ENCODE data around the gene RGR. TPM values are rescaled to one million over a fixed set of nuclear protein-coding genes. Genes with fewer than 3 reads are reported as not detected.
A peak's percentile ranks its signal among the peaks of the same experiment; 100 is the strongest.

Gene RGR
- total and polyA plus RNA-seq, 2 donors (not counting 1 experiment from before 2014, with no cell fraction given) = not detected

GRCh38 chr10:84306751-84307384 is 62.0 kb downstream of the RGR start:
- no peaks in the 10 kb centered on the region for H3K27me3 ChIP-seq (ENCODE audit: control insufficient read depth, insufficient read depth, low read length)
- no peaks in the 10 kb centered on the region for H4K20me1 ChIP-seq (ENCODE audit: control insufficient read depth, extremely low read depth, insufficient read depth, low read length)
- no peaks in the 10 kb centered on the region for H3K79me2 ChIP-seq (ENCODE audit: control insufficient read depth, insufficient read depth, low read length)
- no peak overlapping the region for H3K9ac ChIP-seq (ENCODE audit: insufficient read depth, low read length)
- H3K4me1 ChIP-seq (ENCODE audit: control insufficient read depth, extremely low read depth, insufficient read depth, low read length) = peaks cover 3% of the 10 kb centered on the region
- H3K27ac ChIP-seq (ENCODE audit: insufficient read depth, low read length) = no peak overlapping the region
- no peak overlapping the region for H2AFZ ChIP-seq (ENCODE audit: low read length)
- H3K9me3 ChIP-seq (ENCODE audit: control insufficient read depth, insufficient read depth, low read depth, low read length) = no peaks in the 10 kb centered on the region
- TF ChIP-seq EZH2 (IDR thresholded peaks at IDR 0.05; ENCODE audit: low read length, missing control alignments) (no peak), CTCF (conservative IDR thresholded peaks at IDR 0.05 in 1 of 2, IDR thresholded peaks at IDR 0.05 in 1 of 2; ENCODE audit: low read depth in 1 of 2, low read length in 2 of 2) (no peak)
- no peak overlapping the region for H3K4me2 ChIP-seq (ENCODE audit: extremely low read depth, insufficient read depth, low read length)
- H3K36me3 ChIP-seq (ENCODE audit: control insufficient read depth, insufficient read depth, low read length) = no peaks in the 10 kb centered on the region
- no peak for DNase-seq (ENCODE audit: low read depth in 2 of 2)
- no peak overlapping the region for H3K4me3 ChIP-seq (replicated peaks in 1 of 4; ENCODE audit: control extremely low read depth in 1 of 4, insufficient read depth in 1 of 4, low read depth in 3 of 4, low read length in 4 of 4)

GRCh38 chr10:84308021-84308420 is 63.2 kb downstream of the RGR start:
- Histone ChIP-seq H3K36me3 (ENCODE audit: control insufficient read depth, insufficient read depth, low read length) (no peaks in the 10 kb centered on the region), H3K27me3 (ENCODE audit: control insufficient read depth, insufficient read depth, low read length) (no peaks in the 10 kb centered on the region), H4K20me1 (ENCODE audit: control insufficient read depth, extremely low read depth, insufficient read depth, low read length) (no peaks in the 10 kb centered on the region), H3K9ac (ENCODE audit: insufficient read depth, low read length) (no peak overlapping the region), H3K79me2 (ENCODE audit: control insufficient read depth, insufficient read depth, low read length) (no peaks in the 10 kb centered on the region), H3K4me3 (replicated peaks in 1 of 4; ENCODE audit: control extremely low read depth in 1 of 4, insufficient read depth in 1 of 4, low read depth in 3 of 4, low read length in 4 of 4) (no peak overlapping the region), H3K4me1 (ENCODE audit: control insufficient read depth, extremely low read depth, insufficient read depth, low read length) (peaks cover 3% of the 10 kb centered on the region), H2AFZ (ENCODE audit: low read length) (no peak overlapping the region), H3K27ac (ENCODE audit: insufficient read depth, low read length) (peak overlapping the region; percentile 3), H3K4me2 (ENCODE audit: extremely low read depth, insufficient read depth, low read length) (no peak overlapping the region), H3K9me3 (ENCODE audit: control insufficient read depth, insufficient read depth, low read depth, low read length) (no peaks in the 10 kb centered on the region)
- TF ChIP-seq CTCF (conservative IDR thresholded peaks at IDR 0.05 in 1 of 2, IDR thresholded peaks at IDR 0.05 in 1 of 2; ENCODE audit: low read depth in 1 of 2, low read length in 2 of 2) (no peak), EZH2 (IDR thresholded peaks at IDR 0.05; ENCODE audit: low read length, missing control alignments) (no peak)
- DNase-seq (ENCODE audit: low read depth in 2 of 2) = peak; percentile 14 to 25

GRCh38 chr10:84308481-84309304 is 63.8 kb downstream of the RGR start:
- peak overlapping the region in 1 of 4 experiments; percentile 28 for H3K4me3 ChIP-seq (replicated peaks in 1 of 4; ENCODE audit: control extremely low read depth in 1 of 4, insufficient read depth in 1 of 4, low read depth in 3 of 4, low read length in 4 of 4)
- H3K27me3 ChIP-seq (ENCODE audit: control insufficient read depth, insufficient read depth, low read length) = no peaks in the 10 kb centered on the region
- H3K36me3 ChIP-seq (ENCODE audit: control insufficient read depth, insufficient read depth, low read length) = no peaks in the 10 kb centered on the region
- peak overlapping the region; percentile 10 for H2AFZ ChIP-seq (ENCODE audit: low read length)
- peak overlapping the region; percentile 58 for H3K4me2 ChIP-seq (ENCODE audit: extremely low read depth, insufficient read depth, low read length)
- no peaks in the 10 kb centered on the region for H4K20me1 ChIP-seq (ENCODE audit: control insufficient read depth, extremely low read depth, insufficient read depth, low read length)
- no peaks in the 10 kb centered on the region for H3K9me3 ChIP-seq (ENCODE audit: control insufficient read depth, insufficient read depth, low read depth, low read length)
- no peak for TF ChIP-seq CTCF (conservative IDR thresholded peaks at IDR 0.05 in 1 of 2, IDR thresholded peaks at IDR 0.05 in 1 of 2; ENCODE audit: low read depth in 1 of 2, low read length in 2 of 2)
- TF ChIP-seq EZH2 (IDR thresholded peaks at IDR 0.05; ENCODE audit: low read length, missing control alignments) = no peak
- H3K4me1 ChIP-seq (ENCODE audit: control insufficient read depth, extremely low read depth, insufficient read depth, low read length) = peaks cover 3% of the 10 kb centered on the region
- no peak overlapping the region for H3K9ac ChIP-seq (ENCODE audit: insufficient read depth, low read length)
- DNase-seq (ENCODE audit: low read depth in 2 of 2) = peak; percentile 77 to 91
- peak overlapping the region; percentile 64 for H3K27ac ChIP-seq (ENCODE audit: insufficient read depth, low read length)
- H3K79me2 ChIP-seq (ENCODE audit: control insufficient read depth, insufficient read depth, low read length) = no peaks in the 10 kb centered on the region

Measured in fibroblast of lung (primary cell).